ENCODE results near the gene KNSTRN. TPM values are rescaled to one million over a fixed set of nuclear protein-coding genes. Genes with fewer than 3 reads are reported as not detected.

The KNSTRN gene
- total and polyA plus RNA-seq, 2 of the 8 experiments (the other 6 are each of a cell fraction or from before 2014, with no cell fraction given), result 25.1 to 79.4 TPM

DNA sequence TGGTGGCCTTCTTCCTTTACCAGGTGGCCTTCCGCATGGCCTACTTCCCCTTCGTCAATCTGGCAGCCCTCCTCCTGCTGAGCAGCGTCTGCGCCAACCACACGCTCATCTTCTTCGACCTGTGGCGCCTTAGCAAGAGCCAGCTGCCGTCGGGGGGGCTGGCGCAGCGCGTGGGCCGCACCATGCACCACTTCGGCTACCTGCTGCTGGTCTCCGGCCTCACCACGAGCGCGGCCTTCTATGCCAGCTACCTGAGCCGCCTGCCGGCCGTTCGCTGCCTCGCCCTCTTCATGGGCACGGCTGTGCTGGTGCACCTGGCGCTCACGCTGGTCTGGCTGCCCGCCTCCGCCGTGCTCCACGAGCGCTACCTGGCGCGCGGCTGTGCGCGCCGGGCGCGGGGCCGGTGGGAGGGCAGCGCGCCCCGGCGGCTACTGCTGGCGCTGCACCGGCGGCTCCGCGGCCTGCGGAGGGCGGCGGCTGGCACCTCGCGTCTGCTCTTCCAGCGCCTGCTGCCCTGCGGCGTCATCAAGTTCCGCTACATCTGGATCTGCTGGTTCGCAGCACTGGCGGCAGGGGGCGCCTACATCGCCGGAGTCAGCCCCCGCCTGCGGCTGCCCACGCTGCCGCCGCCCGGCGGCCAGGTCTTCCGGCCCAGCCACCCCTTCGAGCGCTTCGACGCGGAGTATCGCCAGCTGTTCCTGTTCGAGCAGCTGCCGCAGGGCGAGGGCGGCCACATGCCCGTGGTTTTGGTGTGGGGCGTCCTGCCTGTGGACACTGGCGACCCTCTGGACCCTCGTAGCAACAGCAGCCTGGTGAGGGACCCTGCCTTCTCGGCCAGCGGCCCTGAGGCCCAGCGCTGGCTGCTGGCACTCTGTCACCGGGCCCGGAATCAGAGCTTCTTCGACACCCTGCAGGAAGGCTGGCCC, 14.6 kb upstream of the KNSTRN start:
- DNase-seq (ENCODE audit: low read depth in 1 of 2, low spot score in 2 of 2) (peak; percentile 81 to 89), FAIRE-seq (no peak)
- H4K20me1 ChIP-seq (replicated peaks in 1 of 2; ENCODE audit: control insufficient read depth in 1 of 2, insufficient read depth in 2 of 2, low read length in 2 of 2), result peaks cover 0 to 1% of the 10 kb centered on the region in 2 experiments
- peak overlapping the region; percentile 85 for H4K91ac ChIP-seq (replicated peaks; ENCODE audit: insufficient read length, low read length)
- CTCF ChIA-PET (ENCODE audit: partially characterized antibody), result interaction anchor here (0.5 to 13.4 kb wide), 39 partner anchors 10 to 547 kb away, joined by 3 to 452 read pairs (median 4); partner anchors contain the start of genes CCDC9B, DISP2, IVD and KNSTRN
- peak overlapping the region; percentile 63 for H4K5ac ChIP-seq (ENCODE audit: insufficient read length, low read depth, low read length)
- no peaks in the 10 kb centered on the region for H3K79me2 ChIP-seq (ENCODE audit: control insufficient read depth in 1 of 2, insufficient read depth in 2 of 2, low read length in 2 of 2)
- H4K8ac ChIP-seq (ENCODE audit: extremely low read depth, insufficient read depth, low read length), result peak overlapping the region; percentile 92
- H3K4me1 ChIP-seq (replicated peaks in 1 of 4; ENCODE audit: control insufficient read depth in 3 of 4, insufficient read depth in 4 of 4, low read length in 3 of 4), result peaks cover 2 to 6% (median 4%) of the 10 kb centered on the region in 4 experiments; a peak in 4 of 7 replicates
- no peak overlapping the region for H2BK120ac ChIP-seq (replicated peaks; ENCODE audit: low read depth, low read length)
- POLR2A ChIA-PET (ENCODE audit: partially characterized antibody), result interaction anchor here (0.7 to 4.1 kb wide), 8 partner anchors 15 to 58 kb away, joined by 3 to 24 read pairs (median 3); partner anchors contain the start of genes CCDC9B and KNSTRN
- H2BK5ac ChIP-seq (ENCODE audit: low read depth, low read length), result peak overlapping the region; percentile 66; the same call in 1 of the 2 replicates
- peaks cover 1% of the 10 kb centered on the region for H3K23me2 ChIP-seq (ENCODE audit: low read depth, low read length)
- H3K27ac ChIP-seq (ENCODE audit: low read depth, low read length), result no peak overlapping the region
- peak overlapping the region; percentile 48 for H3K56ac ChIP-seq (replicated peaks; ENCODE audit: insufficient read length, low read depth, low read length)
- H3K9ac ChIP-seq (replicated peaks in 1 of 4; ENCODE audit: extremely low read depth in 1 of 4, low read depth in 3 of 4, low read length in 3 of 4), result peak overlapping the region in 1 of 4 experiments; percentile 4; a peak in 2 of 7 replicates
- H3K4me3 ChIP-seq (ENCODE audit: extremely low read depth in 1 of 4, insufficient read depth in 2 of 4, low read depth in 3 of 4, low read length in 4 of 4), result peak overlapping the region in 3 of 4 experiments; percentile 15 to 46 (median 23); a peak in 4 of 8 replicates
- H3K27me3 ChIP-seq (replicated peaks in 1 of 4; ENCODE audit: control insufficient read depth in 3 of 4, extremely low read depth in 1 of 4, insufficient read depth in 3 of 4, low read length in 3 of 4), result peaks cover 5 to 27% (median 23%) of the 10 kb centered on the region in 4 experiments
- peak overlapping the region; percentile 58 for H3K4ac ChIP-seq (replicated peaks; ENCODE audit: insufficient read length, low read depth, low read length)
- H2AFZ ChIP-seq (ENCODE audit: low read length), result peak overlapping the region; percentile 96; the same call in 1 of the 2 replicates
- H3K79me1 ChIP-seq (ENCODE audit: low read depth, low read length), result no peaks in the 10 kb centered on the region
- peak overlapping the region; percentile 60 for H3K18ac ChIP-seq (ENCODE audit: extremely low read depth, low read length)
- H3K9me3 ChIP-seq (ENCODE audit: insufficient read depth in 2 of 2, low read depth in 1 of 2, low read length in 1 of 2), result peaks cover 0 to 8% of the 10 kb centered on the region in 2 experiments; a peak in 1 of 4 replicates
- peak overlapping the region; percentile 22 to 71 for H3K4me2 ChIP-seq (ENCODE audit: insufficient read depth in 1 of 2, low read depth in 2 of 2, low read length in 2 of 2)
- WGBS, 2 experiments (ENCODE audit: extremely low coverage in 1 of 2, insufficient coverage in 1 of 2, insufficient read length in 1 of 2, insufficient replicate concordance in 2 of 2, low coverage in 1 of 2, low lambda C conversion rate in 2 of 2, missing lambda C conversion rate in 1 of 2), result 25% methylated on average over 65 of the region's 91 CpGs; no CpG with 5 or more reads in 1 of the 2 experiments
- H3K23ac ChIP-seq (ENCODE audit: insufficient read length), result no peak overlapping the region
- H2BK15ac ChIP-seq (ENCODE audit: low read length), result peak overlapping the region; percentile 99; the same call in 1 of the 2 replicates
- H2BK20ac ChIP-seq (ENCODE audit: low read length), result 0 out of 2 replicates have a peak overlapping the region, but pooled peaks have one; percentile 61
- peak overlapping the region; percentile 92; the same call in 1 of the 2 replicates for H2BK12ac ChIP-seq (ENCODE audit: low read depth, low read length)
- no peak overlapping the region for H2AK5ac ChIP-seq (ENCODE audit: low read depth, low read length)
- no peaks in the 10 kb centered on the region for H3K36me3 ChIP-seq (ENCODE audit: control insufficient read depth in 2 of 4, insufficient read depth in 4 of 4, low read length in 3 of 4)
- no peak overlapping the region for H3K14ac ChIP-seq (ENCODE audit: insufficient read length)
- TF ChIP-seq RBBP5 (IDR thresholded peaks at IDR 0.05; ENCODE audit: borderline replicate concordance, low read depth, low read length) (peak; percentile 29; the same call in 1 of the 2 replicates), SRF (IDR thresholded peaks at IDR 0.05; ENCODE audit: low read depth, low read length) (peak; percentile 64), RNF2 (IDR thresholded peaks at IDR 0.05; ENCODE audit: borderline replicate concordance, low read depth, low read length, missing control alignments, poor library complexity, severe bottlenecking) (peak; percentile 69), FOSL1 (IDR thresholded peaks at IDR 0.05; ENCODE audit: insufficient read depth, low read depth, low read length) (no peak), PHF8 (conservative IDR thresholded peaks at IDR 0.05; ENCODE audit: low read depth, low read length) (0 out of 2 replicates have a peak, but pooled peaks have one; percentile 40), TAF1 (IDR thresholded peaks at IDR 0.05; ENCODE audit: low read depth, low read length) (no peak), TBP (IDR thresholded peaks at IDR 0.05; ENCODE audit: low read depth, low read length) (peak; percentile 55; the same call in 1 of the 2 replicates)
- TF ChIP-seq, protein P1, sequence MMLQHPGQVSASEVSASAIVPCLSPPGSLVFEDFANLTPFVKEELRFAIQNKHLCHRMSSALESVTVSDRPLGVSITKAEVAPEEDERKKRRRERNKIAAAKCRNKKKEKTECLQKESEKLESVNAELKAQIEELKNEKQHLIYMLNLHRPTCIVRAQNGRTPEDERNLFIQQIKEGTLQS (IDR thresholded peaks at IDR 0.05; ENCODE audit: insufficient read depth, low read depth, low read length), result peak; percentile 61; the same call in 1 of the 2 replicates

All from H1 (cell line).